ENCODE measurements around the gene RASAL3.
A peak's percentile ranks its signal among the peaks of the same experiment; 100 is the strongest.
"Not testable (repeated sequence)": the region's sequence is repeated elsewhere in the genome, so short reads cannot be mapped to it uniquely, and the experiment has no call there.

The RASAL3 gene

GRCh38 chr19:15464394-15465385 is at the start of gene RASAL3:
RASAL3 (minus strand) TSS chr19:15464544; CDS start chr19:15464358, 186 bp downstream.
- DNase-seq (ENCODE audit: low read depth), result peak; percentile 61

GRCh38 chr19:15511671-15512424 is 47.5 kb upstream of the RASAL3 start:
- no peak for DNase-seq (ENCODE audit: low read depth)

- DNase-seq (ENCODE audit: low read depth), result no peak
Measured at GRCh38 chr19:15508035-15508710, 43.8 kb upstream of the RASAL3 start, which contains the start of gene CYP4F22. CYP4F22 (plus strand) TSS chr19:15508525; CDS start chr19:15525337, 16,812 bp downstream.

- DNase-seq (ENCODE audit: low read depth), result no peak
Measured at GRCh38 chr19:15507068-15508034, 43.0 kb upstream of the RASAL3 start.

GRCh38 chr19:15506074-15506571 is 41.8 kb upstream of the RASAL3 start:
- no peak for DNase-seq (ENCODE audit: low read depth)

GRCh38 chr19:15502264-15502663 is 37.9 kb upstream of the RASAL3 start:
- DNase-seq (ENCODE audit: low read depth), result no peak

- DNase-seq (ENCODE audit: low read depth), result no peak
Measured at GRCh38 chr19:15501596-15501995, 37.3 kb upstream of the RASAL3 start.

- DNase-seq (ENCODE audit: low read depth), result no peak
Measured at GRCh38 chr19:15498910-15499309, 34.6 kb upstream of the RASAL3 start.

- DNase-seq (ENCODE audit: low read depth), result no peak
Measured at GRCh38 chr19:15498156-15498858, 34.0 kb upstream of the RASAL3 start.

- no peak for DNase-seq (ENCODE audit: low read depth)
Measured at GRCh38 chr19:15495151-15495550, 30.8 kb upstream of the RASAL3 start.

- DNase-seq (ENCODE audit: low read depth), result no peak
Measured at GRCh38 chr19:15488489-15489226, 24.3 kb upstream of the RASAL3 start.

- no peak for DNase-seq (ENCODE audit: low read depth)
Measured at GRCh38 chr19:15487038-15487437, 22.7 kb upstream of the RASAL3 start.

- DNase-seq (ENCODE audit: low read depth), result not testable (repeated sequence)
Measured at GRCh38 chr19:15485768-15486167, 21.4 kb upstream of the RASAL3 start.

GRCh38 chr19:15480996-15481395 is 16.7 kb upstream of the RASAL3 start:
- not testable (repeated sequence) for DNase-seq (ENCODE audit: low read depth)

- DNase-seq (ENCODE audit: low read depth), result no peak
Measured at GRCh38 chr19:15479391-15480345, 15.3 kb upstream of the RASAL3 start, which contains the start of gene PGLYRP2. PGLYRP2 (minus strand) TSS chr19:15479501; CDS start chr19:15479371, 130 bp downstream.

GRCh38 chr19:15476325-15476724 is 12.0 kb upstream of the RASAL3 start:
- no peak for DNase-seq (ENCODE audit: low read depth)

- no peak for DNase-seq (ENCODE audit: low read depth)
Measured at GRCh38 chr19:15475611-15476010, 11.3 kb upstream of the RASAL3 start.

GRCh38 chr19:15475169-15475568 is 10.8 kb upstream of the RASAL3 start:
- DNase-seq (ENCODE audit: low read depth), result no peak

Data from T-helper 22 cell (primary cell).